Spleen (tissue), 11 donors: ENCODE results near the gene MYL1. TPM values are rescaled to one million over a fixed set of nuclear protein-coding genes. Genes with fewer than 3 reads are reported as not detected.

Experiments
- DNase-seq: peaks from one replicate; pipeline ENCODE4 v3.0.0-alpha.2; 2020
- H3K27ac ChIP-seq, 8 donors: fragments of 200-600 bp; sonication (generic) in 7 of 8; 1 replicate in 4 of 8; 2 replicates in 4 of 8; pipeline versions ENCODE4 v1.5.0 to v1.8.0; 2016 to 2021; ENCODE audit warnings: inconsistent platforms in 4 of 8, mild to moderate bottlenecking in 4 of 8, moderate library complexity in 1 of 8
- H3K27me3 ChIP-seq, 7 donors: fragments of 200-600 bp; sonication (generic) in 6 of 7; replicated peaks in 1 of 7; 1 replicate in 4 of 7; 2 replicates in 3 of 7; pipeline versions ENCODE4 v1.5.0 to v1.8.0; 2016 to 2021; ENCODE audit warnings: inconsistent platforms in 3 of 7, mild to moderate bottlenecking in 1 of 7
- H3K36me3 ChIP-seq, 6 donors: fragments of 200-600 bp; sonication (generic) in 5 of 6; 1 replicate in 4 of 6; 2 replicates in 2 of 6; pipeline versions ENCODE4 v1.5.0 to v1.8.0; 2016 to 2021; ENCODE audit warnings: inconsistent platforms in 2 of 6
- H3K4me1 ChIP-seq, 6 donors: fragments of 200-600 bp; sonication (generic) in 5 of 6; 1 replicate in 3 of 6; 2 replicates in 3 of 6; pipeline versions ENCODE4 v1.5.0 to v1.8.0; 2016 to 2021; ENCODE audit warnings: inconsistent platforms in 3 of 6
- H3K4me3 ChIP-seq, 8 donors: fragments of 200-600 bp; sonication (generic) in 7 of 8; 1 replicate in 4 of 8; 2 replicates in 4 of 8; pipeline versions ENCODE4 v1.5.0 to v1.8.0; 2016 to 2021; ENCODE audit warnings: inconsistent platforms in 4 of 8, mild to moderate bottlenecking in 4 of 8, moderate library complexity in 2 of 8
- H3K9me3 ChIP-seq, 8 donors: fragments of 200-600 bp; sonication (generic) in 7 of 8; 1 replicate in 4 of 8; 2 replicates in 4 of 8; pipeline versions ENCODE4 v1.5.0 to v1.8.0; 2016 to 2021; ENCODE audit warnings: inconsistent platforms in 4 of 8
- POLR2A ChIP-seq, 3 donors: fragments of 450-650 bp; IDR thresholded peaks; one replicate each; pipeline ENCODE4 v1.5.1; 2017; ENCODE audit warnings: antibody characterized with exemption in 3 of 3, mild to moderate bottlenecking in 1 of 3
- POLR2AphosphoS5 ChIP-seq, 3 donors: sonication (generic); formaldehyde crosslinking; IDR thresholded peaks; one replicate each; pipeline ENCODE4 v1.5.1; 2017; ENCODE audit warnings: antibody characterized with exemption in 3 of 3
- WGBS, 5 donors: extraction: QIAGEN DNeasy Blood & Tissue Kit in 3 of 5; methylation state at CpG; one replicate each; pipeline versions ENCODE4 v1.1.5 to v1.1.7; 2013 to 2018; 5-methylcytosine and 5-hydroxymethylcytosine counted together
- intact Hi-C: fragments of 100-400 bp; cut with DNase I; formaldehyde crosslinking; loops from one replicate; pipeline ENCODE4 v1.15.0; 2023; ENCODE audit warnings: low total_unique reads
- polyA plus RNA-seq, 3 donors: library from polyadenylated mRNA; stranded (reverse); fragments of 200-250 nt; gene quantifications; one replicate each; pipeline ENCODE4 v1.2.1, GENCODE V29; 2013
- total RNA-seq, 7 donors: library from RNA; depleted of rRNA in 3 of 7; stranded (reverse); fragments of >200 nt in 3 of 7; fragmentation: NEBNext Ultra II Directional in 4 of 7; extraction: Animal tissue kit (Norgen Biotek cat#: 25700) in 4 of 7; gene quantifications; one replicate each; pipeline versions ENCODE4 v1.1.0 to v1.2.1, GENCODE V29; 2016 to 2021
- TF ChIP-seq, protein P1 (sequence below), 11 experiments: fragments of 200-600 bp in 7 of 11; fragments of 450-650 bp in 4 of 11; sonication (generic) in 4 of 11; IDR thresholded peaks in 8 of 11; conservative IDR thresholded peaks in 3 of 11; 1 replicate in 7 of 11; 2 replicates in 4 of 11; pipeline versions ENCODE4 v1.4.0 to v1.8.0; 2016 to 2021; ENCODE audit warnings: antibody characterized with exemption in 11 of 11, inconsistent platforms in 4 of 11, mild to moderate bottlenecking in 1 of 11
- donor health status: healthy with polysubstance abuse.
- donor health status: DM: no; HTN: no; CAD: no; lungs with moderate emphysema.
- donor health status: DM: no; HTN: no; CAD: no.
- donor health status: Bipolar disorder and iron deficiency.
- donor health status: healthy.
- donor health status: DM: no; HTN: no; CAD: no.
- donor health status: DM: yes; HTN: yes; CAD: no.

Gene MYL1
- total and polyA plus RNA-seq, 10 donors = 0.06 to 0.78 TPM; not detected in 8

DNA sequence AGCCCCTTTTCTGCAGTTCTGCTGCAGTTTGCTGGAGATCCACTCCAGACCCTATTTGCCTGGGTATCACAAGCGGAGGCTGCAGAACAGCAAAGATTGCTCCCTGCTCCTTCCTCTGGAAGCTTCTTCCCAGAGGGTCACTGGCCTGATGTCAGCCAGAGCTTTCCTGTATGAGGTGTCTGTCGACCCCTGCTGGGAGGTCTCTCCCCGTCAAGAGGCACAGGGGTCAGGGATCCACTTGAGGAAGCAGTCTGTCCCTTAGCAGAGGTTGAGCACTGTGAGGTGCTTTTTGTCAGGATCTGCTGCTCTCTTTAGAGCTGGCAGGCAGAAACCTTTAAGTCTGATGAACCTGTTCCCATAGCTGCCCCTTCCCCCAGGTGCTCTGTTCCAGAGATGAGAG is 42.0 kb upstream of the MYL1 start:
- no peak overlapping the region for H3K4me3 ChIP-seq
- H3K27ac ChIP-seq = no peak overlapping the region

DNA sequence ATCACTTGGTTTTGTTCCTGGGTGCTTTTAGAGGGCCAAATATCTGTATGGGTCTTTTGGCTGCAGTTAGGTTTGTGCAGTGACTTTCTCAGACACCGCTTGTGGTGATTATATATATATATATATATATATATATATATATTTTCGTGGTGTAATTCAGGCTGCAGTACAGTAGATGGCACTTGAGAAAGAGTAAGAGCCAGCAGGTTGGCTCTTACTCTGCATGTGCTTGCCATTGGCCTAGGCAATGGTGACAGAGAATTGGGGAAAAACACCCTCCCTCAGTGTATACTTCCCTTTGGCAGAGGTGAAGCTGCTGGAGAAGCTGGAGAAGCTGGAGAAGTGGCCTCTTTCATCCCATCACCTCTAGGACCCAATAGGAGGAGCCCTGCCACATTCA is 22.2 kb upstream of the MYL1 start:
- Histone ChIP-seq H3K27ac (no peak overlapping the region), H3K9me3 (peaks cover 0 to 45% (median 12%) of the 10 kb centered on the region in 8 donors), H3K4me3 (no peak overlapping the region), H3K36me3 (no peaks in the 10 kb centered on the region), H3K27me3 (no peaks in the 10 kb centered on the region), H3K4me1 (no peaks in the 10 kb centered on the region)
- intact Hi-C loops = no loop called here
- no peak for DNase-seq
- TF ChIP-seq POLR2AphosphoS5 (IDR thresholded peaks at IDR 0.05) = no peak
- TF ChIP-seq, protein P1, sequence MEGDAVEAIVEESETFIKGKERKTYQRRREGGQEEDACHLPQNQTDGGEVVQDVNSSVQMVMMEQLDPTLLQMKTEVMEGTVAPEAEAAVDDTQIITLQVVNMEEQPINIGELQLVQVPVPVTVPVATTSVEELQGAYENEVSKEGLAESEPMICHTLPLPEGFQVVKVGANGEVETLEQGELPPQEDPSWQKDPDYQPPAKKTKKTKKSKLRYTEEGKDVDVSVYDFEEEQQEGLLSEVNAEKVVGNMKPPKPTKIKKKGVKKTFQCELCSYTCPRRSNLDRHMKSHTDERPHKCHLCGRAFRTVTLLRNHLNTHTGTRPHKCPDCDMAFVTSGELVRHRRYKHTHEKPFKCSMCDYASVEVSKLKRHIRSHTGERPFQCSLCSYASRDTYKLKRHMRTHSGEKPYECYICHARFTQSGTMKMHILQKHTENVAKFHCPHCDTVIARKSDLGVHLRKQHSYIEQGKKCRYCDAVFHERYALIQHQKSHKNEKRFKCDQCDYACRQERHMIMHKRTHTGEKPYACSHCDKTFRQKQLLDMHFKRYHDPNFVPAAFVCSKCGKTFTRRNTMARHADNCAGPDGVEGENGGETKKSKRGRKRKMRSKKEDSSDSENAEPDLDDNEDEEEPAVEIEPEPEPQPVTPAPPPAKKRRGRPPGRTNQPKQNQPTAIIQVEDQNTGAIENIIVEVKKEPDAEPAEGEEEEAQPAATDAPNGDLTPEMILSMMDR (IDR thresholded peaks at IDR 0.05 in 8 of 11, conservative IDR thresholded peaks at IDR 0.05 in 3 of 11) = no peak
- no peak for TF ChIP-seq POLR2A (IDR thresholded peaks at IDR 0.05)
- WGBS, 5 donors = 48 to 69% (median 65%) methylated on average over 2 of the region's 2 CpGs

More for the DNA sequence above, 42.0 kb upstream of the MYL1 start:
- DNase-seq = no peak
- Histone ChIP-seq H3K27me3 (no peaks in the 10 kb centered on the region), H3K9me3 (peaks cover 0 to 7% (median 0%) of the 10 kb centered on the region in 8 donors), H3K36me3 (no peaks in the 10 kb centered on the region), H3K4me1 (no peaks in the 10 kb centered on the region)
- 37 to 46% (median 41%) methylated on average over 3 of the region's 3 CpGs for WGBS, 5 donors
- TF ChIP-seq, protein P1 (IDR thresholded peaks at IDR 0.05 in 8 of 11, conservative IDR thresholded peaks at IDR 0.05 in 3 of 11) = no peak
- no peak for TF ChIP-seq POLR2AphosphoS5 (IDR thresholded peaks at IDR 0.05)
- no peak for TF ChIP-seq POLR2A (IDR thresholded peaks at IDR 0.05)
- intact Hi-C loops = no loop called here

DNA sequence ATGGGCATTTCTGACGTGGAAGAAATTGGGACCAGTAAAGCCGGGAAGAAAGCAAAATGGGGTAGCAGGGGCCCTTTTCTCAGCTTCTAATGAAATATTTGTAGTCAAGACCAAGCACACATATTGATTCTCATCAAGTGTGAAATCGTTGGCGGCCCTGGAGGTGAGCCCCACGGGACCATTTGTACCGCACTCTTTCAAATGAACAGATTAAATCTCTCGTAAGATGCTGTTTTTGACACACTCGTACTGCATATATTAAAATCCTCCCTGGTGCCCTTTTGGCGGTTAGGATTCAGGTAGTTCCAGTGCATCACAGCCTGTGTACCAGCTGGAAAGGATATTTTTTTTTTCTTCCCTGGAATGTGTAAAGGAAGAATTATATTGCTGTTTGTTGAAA is 9.9 kb upstream of the MYL1 start:
- TF ChIP-seq, protein P1 (IDR thresholded peaks at IDR 0.05 in 8 of 11, conservative IDR thresholded peaks at IDR 0.05 in 3 of 11) = no peak
- TF ChIP-seq POLR2AphosphoS5 (IDR thresholded peaks at IDR 0.05) (no peak), POLR2A (IDR thresholded peaks at IDR 0.05) (no peak)
- H3K36me3 ChIP-seq = no peaks in the 10 kb centered on the region
- no peak for DNase-seq
- H3K4me3 ChIP-seq = no peak overlapping the region
- intact Hi-C loops = no loop called here
- WGBS, 5 donors = 75 to 91% (median 86%) methylated on average over 9 of the region's 9 CpGs
- peaks cover 0 to 6% (median 0%) of the 10 kb centered on the region in 8 donors for H3K9me3 ChIP-seq
- no peaks in the 10 kb centered on the region for H3K27me3 ChIP-seq
- H3K4me1 ChIP-seq = no peaks in the 10 kb centered on the region
- no peak overlapping the region for H3K27ac ChIP-seq

DNA sequence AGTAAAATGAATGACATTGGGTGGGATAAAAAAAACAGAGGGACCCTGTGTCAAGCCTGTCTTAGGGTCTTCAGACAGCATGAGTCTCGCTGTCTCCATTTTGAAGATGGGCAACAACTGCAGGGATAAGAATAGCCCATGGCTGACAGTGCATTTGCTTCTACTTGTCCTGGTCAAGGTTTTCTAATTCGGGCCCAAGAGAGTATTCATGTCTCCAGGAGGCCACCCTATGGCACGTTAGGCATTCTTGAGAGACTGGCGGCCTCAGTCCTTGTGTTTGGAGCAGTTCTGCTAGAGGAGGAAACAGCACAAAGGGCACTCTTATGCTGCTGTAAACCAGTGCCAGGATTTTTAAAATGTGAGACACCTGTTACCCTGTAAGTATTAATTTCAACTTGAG is 9.5 kb upstream of the MYL1 start:
- Histone ChIP-seq H3K4me3 (no peak overlapping the region), H3K27me3 (no peaks in the 10 kb centered on the region), H3K4me1 (no peaks in the 10 kb centered on the region), H3K27ac (no peak overlapping the region), H3K36me3 (no peaks in the 10 kb centered on the region), H3K9me3 (peaks cover 0 to 3% (median 0%) of the 10 kb centered on the region in 8 donors)
- DNase-seq = no peak
- intact Hi-C loops = no loop called here
- 58 to 77% (median 61%) methylated on average over 4 of the region's 4 CpGs for WGBS, 5 donors
- TF ChIP-seq POLR2A (IDR thresholded peaks at IDR 0.05) (no peak), POLR2AphosphoS5 (IDR thresholded peaks at IDR 0.05) (no peak)
- TF ChIP-seq, protein P1 (IDR thresholded peaks at IDR 0.05 in 8 of 11, conservative IDR thresholded peaks at IDR 0.05 in 3 of 11) = no peak
